ENCODE results near the gene PITPNC1.
"Not testable (repeated sequence)": the region's sequence is repeated elsewhere in the genome, so short reads cannot be mapped to it uniquely, and the experiment has no call there.

The PITPNC1 gene

DNA sequence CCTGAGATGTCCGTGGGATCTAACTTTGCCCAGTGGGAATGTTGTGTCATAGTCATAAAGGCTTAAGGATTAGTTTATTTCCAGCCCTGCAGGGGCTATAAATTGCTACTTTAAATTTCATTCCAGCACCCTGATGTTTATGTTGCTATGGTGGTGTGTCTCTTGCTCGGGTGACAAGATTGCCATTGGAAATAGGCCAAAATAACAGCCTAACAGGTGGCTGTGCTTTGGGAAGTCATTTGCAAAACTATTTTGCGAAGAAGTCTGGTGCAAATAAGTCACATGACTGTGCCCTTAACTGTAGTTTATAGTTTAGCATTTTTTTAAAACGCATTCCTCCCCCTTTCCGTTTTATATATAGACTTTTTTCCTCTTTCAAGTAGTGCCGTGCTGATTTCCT is 23.1 kb downstream of the PITPNC1 start:
- no peak for DNase-seq
- H3K4me3 ChIP-seq, result no peak overlapping the region
- intact Hi-C loops (cut with DNase I; ENCODE audit: low total_unique reads), result no loop called here
- no peaks in the 10 kb centered on the region for H3K27me3 ChIP-seq
- TF ChIP-seq, protein P1, sequence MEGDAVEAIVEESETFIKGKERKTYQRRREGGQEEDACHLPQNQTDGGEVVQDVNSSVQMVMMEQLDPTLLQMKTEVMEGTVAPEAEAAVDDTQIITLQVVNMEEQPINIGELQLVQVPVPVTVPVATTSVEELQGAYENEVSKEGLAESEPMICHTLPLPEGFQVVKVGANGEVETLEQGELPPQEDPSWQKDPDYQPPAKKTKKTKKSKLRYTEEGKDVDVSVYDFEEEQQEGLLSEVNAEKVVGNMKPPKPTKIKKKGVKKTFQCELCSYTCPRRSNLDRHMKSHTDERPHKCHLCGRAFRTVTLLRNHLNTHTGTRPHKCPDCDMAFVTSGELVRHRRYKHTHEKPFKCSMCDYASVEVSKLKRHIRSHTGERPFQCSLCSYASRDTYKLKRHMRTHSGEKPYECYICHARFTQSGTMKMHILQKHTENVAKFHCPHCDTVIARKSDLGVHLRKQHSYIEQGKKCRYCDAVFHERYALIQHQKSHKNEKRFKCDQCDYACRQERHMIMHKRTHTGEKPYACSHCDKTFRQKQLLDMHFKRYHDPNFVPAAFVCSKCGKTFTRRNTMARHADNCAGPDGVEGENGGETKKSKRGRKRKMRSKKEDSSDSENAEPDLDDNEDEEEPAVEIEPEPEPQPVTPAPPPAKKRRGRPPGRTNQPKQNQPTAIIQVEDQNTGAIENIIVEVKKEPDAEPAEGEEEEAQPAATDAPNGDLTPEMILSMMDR (IDR thresholded peaks at IDR 0.05), result no peak
- no peak overlapping the region for H3K27ac ChIP-seq
- no peaks in the 10 kb centered on the region for H3K9me3 ChIP-seq
- H3K36me3 ChIP-seq, result no peaks in the 10 kb centered on the region
- H3K4me1 ChIP-seq, result peaks cover 0 to 5% (median 0%) of the 10 kb centered on the region in 4 donors

DNA sequence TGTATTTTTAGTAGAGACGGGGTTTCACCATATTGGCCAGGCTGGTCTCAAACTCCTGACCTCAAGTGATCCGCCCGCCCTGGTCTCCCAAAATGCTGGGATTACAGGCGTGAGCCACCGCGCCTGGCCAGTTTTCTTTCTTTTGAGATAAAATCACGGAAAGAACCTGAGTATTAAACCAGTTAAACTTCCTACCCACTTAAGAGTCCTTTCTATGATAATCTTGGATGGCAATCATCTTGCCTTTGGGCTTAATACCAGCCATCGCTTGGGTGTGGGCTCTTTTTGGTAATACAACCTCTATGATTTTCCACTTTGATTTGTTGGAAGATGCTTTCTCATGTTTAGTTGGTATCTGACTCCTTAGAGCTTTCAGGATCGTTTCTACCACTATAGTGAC is 24.0 kb downstream of the PITPNC1 start:
- Histone ChIP-seq H3K4me1 (peaks cover 0 to 5% (median 0%) of the 10 kb centered on the region in 4 donors), H3K4me3 (no peak overlapping the region), H3K9me3 (no peaks in the 10 kb centered on the region), H3K27me3 (no peaks in the 10 kb centered on the region), H3K36me3 (no peaks in the 10 kb centered on the region), H3K27ac (no peak overlapping the region)
- DNase-seq, result no peak
- TF ChIP-seq, protein P1 (IDR thresholded peaks at IDR 0.05), result no peak
- intact Hi-C loops (cut with DNase I; ENCODE audit: low total_unique reads), result no loop called here

DNA sequence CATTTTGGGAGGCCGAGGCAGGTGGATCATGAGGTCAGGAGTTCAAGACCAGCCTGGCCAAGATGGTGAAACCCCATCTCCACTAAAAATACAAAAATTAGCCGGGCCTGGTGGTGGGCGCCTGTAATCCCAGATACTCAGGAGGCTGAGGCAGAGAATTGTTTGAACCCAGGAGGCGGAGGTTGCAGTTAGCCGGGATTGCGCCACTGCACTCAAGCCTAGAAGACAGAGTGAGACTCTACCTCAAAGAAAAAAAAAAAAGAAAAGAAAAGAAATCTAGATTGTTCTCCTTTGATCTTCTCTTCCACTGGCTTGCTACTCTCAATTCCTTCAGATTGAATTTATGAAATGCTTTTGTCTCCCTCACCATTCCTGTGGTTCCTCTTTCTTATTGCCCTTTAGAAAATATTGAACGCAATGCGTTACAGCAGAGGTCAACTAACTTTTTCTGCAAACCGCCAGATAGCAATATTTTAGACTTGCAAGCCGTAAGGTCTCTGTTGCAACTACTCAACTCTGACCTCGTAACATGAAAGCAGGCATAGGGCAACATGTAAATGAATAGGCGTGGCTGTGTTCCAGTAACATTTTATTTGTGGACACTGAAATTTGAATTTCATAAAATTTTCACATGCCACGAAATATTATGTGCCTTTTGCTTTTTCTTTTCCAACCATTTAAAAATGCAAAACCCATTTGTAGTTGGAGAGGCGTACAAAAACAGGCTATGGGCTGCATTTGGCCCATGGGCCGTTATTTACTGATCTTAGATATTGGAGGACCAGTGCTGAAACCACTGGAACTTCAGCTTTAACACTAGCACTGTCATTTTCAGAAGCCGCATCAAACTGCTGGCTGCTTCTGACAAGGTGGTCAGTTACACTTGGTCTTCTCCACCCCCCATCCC is 24.8 kb downstream of the PITPNC1 start:
- intact Hi-C loops (cut with DNase I; ENCODE audit: low total_unique reads), result no loop called here
- no peaks in the 10 kb centered on the region for H3K36me3 ChIP-seq
- no peaks in the 10 kb centered on the region for H3K27me3 ChIP-seq
- no peak overlapping the region for H3K27ac ChIP-seq
- TF ChIP-seq, protein P1 (IDR thresholded peaks at IDR 0.05), result no peak
- no peak for DNase-seq
- H3K4me3 ChIP-seq, result no peak overlapping the region
- H3K9me3 ChIP-seq, result no peaks in the 10 kb centered on the region
- H3K4me1 ChIP-seq, result peaks cover 0 to 5% (median 0%) of the 10 kb centered on the region in 4 donors

DNA sequence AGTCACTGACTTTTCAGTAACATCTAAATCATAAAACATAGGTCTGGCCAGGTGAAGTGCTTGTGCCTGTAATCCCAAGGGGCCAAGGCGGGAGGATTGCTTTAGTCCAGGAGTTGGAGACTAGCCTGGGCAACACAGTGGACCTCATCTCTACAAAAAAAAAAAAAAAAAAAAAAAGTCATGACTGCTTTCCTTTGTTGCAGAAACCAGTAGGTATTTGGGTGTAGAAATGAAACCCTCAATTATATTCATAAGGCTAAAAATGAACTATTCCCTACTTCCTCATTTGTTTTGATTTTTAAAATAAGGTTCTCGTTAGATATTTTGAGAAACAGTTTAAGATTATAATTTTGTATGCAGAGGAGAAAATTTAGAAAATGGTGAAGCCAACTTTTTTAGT is 26.0 kb downstream of the PITPNC1 start:
- Histone ChIP-seq H3K36me3 (no peaks in the 10 kb centered on the region), H3K9me3 (no peaks in the 10 kb centered on the region), H3K4me1 (peaks cover 0 to 5% (median 0%) of the 10 kb centered on the region in 4 donors), H3K27me3 (no peaks in the 10 kb centered on the region), H3K27ac (no peak overlapping the region), H3K4me3 (no peak overlapping the region)
- intact Hi-C loops (cut with DNase I; ENCODE audit: low total_unique reads), result no loop called here
- DNase-seq, result no peak
- TF ChIP-seq, protein P1 (IDR thresholded peaks at IDR 0.05), result no peak

DNA sequence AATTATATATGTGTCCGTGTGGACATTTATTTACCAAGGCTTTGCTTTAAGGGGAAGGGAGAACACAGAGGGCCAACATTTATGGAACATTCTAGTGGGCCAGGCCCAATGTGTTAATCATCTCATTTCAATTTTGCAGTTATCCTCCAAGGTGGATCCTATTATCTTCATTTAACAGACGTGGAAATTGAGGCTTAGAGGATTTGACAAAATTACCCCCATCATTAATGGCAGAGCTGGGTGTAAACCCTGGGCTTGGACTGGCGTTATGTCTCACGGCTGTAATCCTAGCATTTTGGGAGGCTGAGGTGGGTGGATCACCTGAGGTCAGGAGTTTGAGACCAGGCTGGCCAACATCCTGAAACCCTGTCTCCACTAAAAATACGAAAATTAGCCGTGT is 26.4 kb downstream of the PITPNC1 start:
- Histone ChIP-seq H3K36me3 (no peaks in the 10 kb centered on the region), H3K4me3 (no peak overlapping the region), H3K27me3 (no peaks in the 10 kb centered on the region), H3K4me1 (peaks cover 0 to 5% (median 0%) of the 10 kb centered on the region in 4 donors), H3K27ac (no peak overlapping the region), H3K9me3 (no peaks in the 10 kb centered on the region)
- TF ChIP-seq, protein P1 (IDR thresholded peaks at IDR 0.05), result no peak
- DNase-seq, result no peak
- intact Hi-C loops (cut with DNase I; ENCODE audit: low total_unique reads), result no loop called here

DNA sequence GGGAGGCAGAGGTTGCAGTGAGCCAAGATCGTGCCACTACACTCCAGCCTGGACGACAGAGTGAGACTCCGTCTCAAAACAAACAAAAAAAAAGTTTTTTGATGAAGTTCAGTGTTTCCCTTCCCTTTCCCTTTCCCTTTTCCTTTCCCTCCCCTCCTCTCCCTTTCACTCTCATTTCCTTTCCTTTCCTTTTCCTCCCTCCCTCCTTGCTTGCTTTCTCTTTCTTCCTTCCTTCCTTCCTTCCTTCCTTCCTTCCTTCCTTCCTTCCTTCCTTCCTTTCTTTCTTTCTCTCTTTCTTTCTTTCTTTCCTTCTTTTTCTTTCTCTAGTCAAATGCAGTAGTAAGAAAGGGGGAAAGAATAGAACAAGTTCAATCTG is 31.4 kb downstream of the PITPNC1 start:
- intact Hi-C loops (cut with DNase I; ENCODE audit: low total_unique reads); H3K4me1 ChIP-seq; H3K9me3 ChIP-seq; H3K4me3 ChIP-seq; DNase-seq; H3K36me3 ChIP-seq; H3K27me3 ChIP-seq; H3K27ac ChIP-seq: not testable (repeated sequence)
